ENCODE results near the gene ZNF324B.

The ZNF324B gene

DNA sequence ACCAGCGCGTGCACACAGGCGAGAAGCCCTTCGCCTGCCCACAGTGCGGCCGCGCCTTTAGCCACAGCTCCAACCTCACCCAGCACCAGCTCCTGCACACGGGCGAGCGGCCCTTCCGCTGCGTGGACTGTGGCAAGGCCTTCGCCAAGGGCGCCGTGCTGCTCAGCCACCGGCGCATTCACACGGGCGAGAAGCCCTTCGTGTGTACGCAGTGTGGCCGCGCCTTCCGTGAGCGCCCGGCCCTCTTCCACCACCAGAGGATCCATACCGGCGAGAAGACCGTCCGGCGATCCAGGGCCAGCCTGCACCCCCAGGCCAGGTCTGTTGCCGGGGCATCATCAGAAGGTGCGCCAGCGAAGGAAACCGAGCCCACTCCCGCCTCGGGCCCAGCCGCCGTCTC, 20.3 kb downstream of the ZNF324B start:
- H3K4me3 ChIP-seq (replicated peaks in 1 of 2; ENCODE audit: low read depth in 2 of 2, low read length in 2 of 2), result no peak overlapping the region
- no peak for DNase-seq (ENCODE audit: low read depth in 2 of 2)
- TF ChIP-seq CTCF (IDR thresholded peaks at IDR 0.05; ENCODE audit: low read depth, low read length), result no peak

DNA sequence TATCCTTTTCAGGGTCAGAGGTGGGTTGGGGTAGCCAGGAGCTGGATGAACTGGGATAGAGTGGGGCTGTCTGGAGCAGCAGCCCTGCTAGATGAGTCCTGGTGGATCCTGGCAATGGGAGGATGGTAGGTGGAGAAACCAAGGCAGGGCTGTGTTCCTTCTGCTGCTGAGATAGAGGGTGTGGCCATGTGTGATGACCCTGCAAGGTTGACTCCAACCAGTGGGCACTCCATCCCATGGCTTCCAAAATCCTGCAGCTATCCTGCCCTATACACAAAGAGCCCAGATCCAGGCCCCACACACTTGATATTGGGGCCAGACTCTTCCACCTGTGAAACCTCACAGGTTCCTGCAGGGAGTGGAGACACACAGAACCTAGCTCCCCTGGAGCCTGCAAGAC, 22.4 kb downstream of the ZNF324B start:
- no peak for DNase-seq (ENCODE audit: low read depth in 2 of 2)
- no peak overlapping the region for H3K4me3 ChIP-seq (replicated peaks in 1 of 2; ENCODE audit: low read depth in 2 of 2, low read length in 2 of 2)
- no peak for TF ChIP-seq CTCF (IDR thresholded peaks at IDR 0.05; ENCODE audit: low read depth, low read length)

GRCh38 chr19:58474291-58474996, 23.0 kb downstream of the ZNF324B start:
- no peak overlapping the region for H3K4me3 ChIP-seq (replicated peaks in 1 of 2; ENCODE audit: low read depth in 2 of 2, low read length in 2 of 2)
- TF ChIP-seq CTCF (IDR thresholded peaks at IDR 0.05; ENCODE audit: low read depth, low read length), result no peak
- DNase-seq (ENCODE audit: low read depth in 2 of 2), result peak; percentile 33 to 35

DNA sequence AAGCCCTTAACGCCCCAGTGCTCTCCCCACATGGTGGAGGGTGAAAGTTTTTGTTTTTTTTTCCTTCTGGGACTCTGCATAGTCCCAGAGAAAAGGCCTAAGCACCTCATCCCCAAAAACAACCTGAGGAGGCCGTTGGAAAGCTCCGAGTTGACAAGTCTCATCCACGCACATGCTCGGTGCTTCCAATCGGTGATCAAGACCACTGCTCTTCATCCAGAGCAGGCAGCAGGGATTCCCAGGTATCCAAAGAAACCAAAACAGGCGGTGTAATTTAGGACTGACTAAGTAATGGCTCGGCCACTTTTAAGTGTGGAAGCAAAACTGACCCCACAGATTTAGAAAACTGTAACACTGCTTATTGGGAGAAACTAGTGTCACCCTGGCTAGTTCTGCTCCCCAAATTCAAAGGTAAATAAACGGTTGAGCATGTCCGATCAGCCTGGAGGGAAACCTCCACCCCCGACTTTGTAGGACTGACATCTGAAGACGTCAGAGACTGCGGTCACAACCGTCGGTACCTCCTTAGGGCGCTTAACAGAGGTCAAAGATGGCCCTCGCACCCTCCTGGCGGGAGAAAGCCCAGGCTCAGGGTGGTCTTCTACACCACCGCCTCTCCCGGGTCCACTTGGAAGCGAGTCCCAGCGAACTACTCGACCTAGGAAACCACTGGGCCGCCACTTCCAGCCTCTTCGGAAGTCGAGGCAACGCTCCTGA, 23.7 kb downstream of the ZNF324B start:
- DNase-seq (ENCODE audit: low read depth in 2 of 2), result no peak
- no peak for TF ChIP-seq CTCF (IDR thresholded peaks at IDR 0.05; ENCODE audit: low read depth, low read length)
- peak overlapping the region; percentile 62 to 70 for H3K4me3 ChIP-seq (replicated peaks in 1 of 2; ENCODE audit: low read depth in 2 of 2, low read length in 2 of 2)

- peak within 1 kb of the TSS; percentile 62 to 70 for H3K4me3 ChIP-seq (replicated peaks in 1 of 2; ENCODE audit: low read depth in 2 of 2, low read length in 2 of 2)
- DNase-seq (ENCODE audit: low read depth in 2 of 2), result peak; percentile 98 to 99
- TF ChIP-seq CTCF (IDR thresholded peaks at IDR 0.05; ENCODE audit: low read depth, low read length), result no peak
Observed at GRCh38 chr19:58475714-58476497, 24.5 kb downstream of the ZNF324B start, which contains the start of gene ZNF446. ZNF446 (plus strand) TSS chr19:58476352; CDS start chr19:58477219, 867 bp downstream.

DNA sequence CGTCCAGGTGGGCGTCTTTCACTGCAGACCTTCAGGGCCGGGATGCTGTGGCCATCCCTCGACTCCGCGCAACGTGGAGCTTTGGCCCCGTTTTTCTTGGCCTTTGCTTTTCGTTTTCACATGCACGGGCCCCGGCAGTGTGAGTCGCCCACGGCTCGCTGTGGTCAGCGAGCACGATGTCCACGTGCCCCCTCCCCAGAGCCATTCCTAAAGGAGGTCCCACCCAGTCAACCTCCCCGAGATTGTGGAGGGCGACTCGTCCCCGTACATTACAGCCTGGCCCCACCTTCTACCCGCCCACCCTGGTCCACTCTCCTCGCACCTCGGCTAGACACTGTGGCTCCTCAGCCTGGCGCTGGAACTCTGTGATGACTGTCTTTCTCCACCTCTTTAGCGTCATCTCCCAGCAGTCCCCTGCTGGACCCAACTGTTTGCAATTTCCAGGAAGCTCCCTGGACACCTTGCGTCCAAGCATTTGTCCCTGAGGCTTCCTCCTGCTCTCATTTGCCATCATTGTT, 25.1 kb downstream of the ZNF324B start:
- peak; percentile 27 to 29 for DNase-seq (ENCODE audit: low read depth in 2 of 2)
- H3K4me3 ChIP-seq (replicated peaks in 1 of 2; ENCODE audit: low read depth in 2 of 2, low read length in 2 of 2), result peak overlapping the region; percentile 62 to 70
- TF ChIP-seq CTCF (IDR thresholded peaks at IDR 0.05; ENCODE audit: low read depth, low read length), result no peak

Data from cardiac fibroblast (primary cell).